Neural cell (in vitro differentiated cells): Measurements from ENCODE around the gene MINDY4. TPM values are rescaled to one million over a fixed set of nuclear protein-coding genes. Genes with fewer than 3 reads are reported as not detected.

ENCODE experiments used
- H2AFZ ChIP-seq: fragments of 200-600, 300-800 bp; sonication (generic), shearing (Covaris generic); 2 replicates; pipeline ENCODE4 v1.6.0; 2014; ENCODE audit warnings: low read depth, mild to moderate bottlenecking, antibody characterized with exemption, low read length, moderate library complexity
- H3F3A ChIP-seq: fragments of 200-600 bp; shearing (Covaris generic); 2 replicates; pipeline ENCODE4 v1.6.1; 2016; ENCODE audit warnings: mild to moderate bottlenecking, moderate library complexity, mixed read lengths, antibody characterized with exemption, low read length; ENCODE audit not compliant: insufficient read depth, poor library complexity, severe bottlenecking
- H3K27ac ChIP-seq: fragments of 200-600, 300-800 bp; sonication (generic), shearing (Covaris generic); 2 replicates; pipeline ENCODE4 v1.5.1; 2014; ENCODE audit warnings: mild to moderate bottlenecking, low read length, moderate library complexity
- H3K27me3 ChIP-seq: fragments of 300-800, 200-600 bp; sonication (generic), shearing (Covaris generic); 2 replicates; pipeline ENCODE4 v1.6.0; 2014; ENCODE audit warnings: mild to moderate bottlenecking, low read depth, low read length, moderate library complexity; ENCODE audit not compliant: insufficient read depth
- H3K36me3 ChIP-seq: fragments of 300-800, 200-600 bp; sonication (generic), shearing (Covaris generic); 2 replicates; pipeline ENCODE4 v1.5.1; 2014; ENCODE audit warnings: mild to moderate bottlenecking, antibody characterized with exemption, low read length, moderate library complexity; ENCODE audit not compliant: insufficient read depth
- H3K4me2 ChIP-seq: fragments of 300-800, 200-600 bp; sonication (generic), shearing (Covaris generic); 2 replicates; pipeline ENCODE4 v1.6.0; 2014; ENCODE audit warnings: mild to moderate bottlenecking, low read length
- H3K4me3 ChIP-seq: fragments of 300-800, 200-600 bp; sonication (generic), shearing (Covaris generic); 2 replicates; pipeline ENCODE4 v1.5.1; 2014; ENCODE audit warnings: mild to moderate bottlenecking, low read length, moderate library complexity
- H3K79me2 ChIP-seq: fragments of 200-600 bp; shearing (Covaris generic); replicated peaks from 2 replicates; pipeline ENCODE4 v1.6.0; 2014; ENCODE audit warnings: mild to moderate bottlenecking, low read length, moderate library complexity; ENCODE audit not compliant: insufficient read depth
- H3K9ac ChIP-seq: fragments of 300-800, 200-600 bp; sonication (generic), shearing (Covaris generic); 2 replicates; pipeline ENCODE4 v1.6.1; 2016; ENCODE audit warnings: mild to moderate bottlenecking, low read length, mixed read lengths
- H3K9me2 ChIP-seq: fragments of 200-600 bp; shearing (Covaris generic); 2 replicates; pipeline ENCODE4 v1.6.1; 2016; ENCODE audit warnings: mild to moderate bottlenecking, low read length, mixed read lengths; ENCODE audit not compliant: insufficient read depth
- H3K9me3 ChIP-seq: fragments of 200-600, 300-800 bp; sonication (generic), shearing (Covaris generic); 2 replicates; pipeline ENCODE4 v1.6.1; 2016; ENCODE audit warnings: mild to moderate bottlenecking, mixed run types, low read length, moderate library complexity, mixed read lengths
- H4K20me1 ChIP-seq: fragments of 200-600 bp; shearing (Covaris generic); 2 replicates; pipeline ENCODE4 v1.6.1; 2016; ENCODE audit warnings: mild to moderate bottlenecking, mixed run types; ENCODE audit not compliant: insufficient read depth
- EP300 ChIP-seq: fragments of 450-650 bp; conservative IDR thresholded peaks from 2 replicates; pipeline ENCODE4 v1.6.1; 2014; ENCODE audit warnings: antibody characterized with exemption, mild to moderate bottlenecking, moderate library complexity; ENCODE audit not compliant: poor library complexity, severe bottlenecking
- EZH2 ChIP-seq: fragments of 200-600, 300-800 bp; shearing (Covaris generic), sonication (generic); IDR thresholded peaks from 2 replicates; pipeline ENCODE4 v1.6.1; 2014; ENCODE audit warnings: antibody characterized with exemption, low read length, borderline replicate concordance, mild to moderate bottlenecking; ENCODE audit not compliant: insufficient read depth, poor library complexity, severe bottlenecking
- MXI1 ChIP-seq: fragments of 450-650 bp; conservative IDR thresholded peaks from 2 replicates; pipeline ENCODE4 v1.6.1; 2014; ENCODE audit warnings: antibody characterized with exemption, mild to moderate bottlenecking; ENCODE audit not compliant: poor library complexity, severe bottlenecking
- POLR2AphosphoS5 ChIP-seq: IDR thresholded peaks from 2 replicates; pipeline ENCODE4 v1.6.1; 2012
- RAD21 ChIP-seq: fragments of 450-650 bp; conservative IDR thresholded peaks from 2 replicates; pipeline ENCODE4 v1.6.1; 2014; ENCODE audit warnings: antibody characterized with exemption, mild to moderate bottlenecking, moderate library complexity
- SMC3 ChIP-seq: fragments of 450-650 bp; conservative IDR thresholded peaks from 2 replicates; pipeline ENCODE4 v1.6.1; 2014; ENCODE audit warnings: antibody characterized with exemption, mild to moderate bottlenecking, moderate library complexity; ENCODE audit not compliant: poor library complexity
- TAF1 ChIP-seq: IDR thresholded peaks from 2 replicates; pipeline ENCODE4 v1.6.1; 2012; ENCODE audit warnings: low read depth
- polyA plus RNA-seq: library from polyadenylated mRNA; depleted of rRNA; stranded (reverse); fragments of >200 nt; gene quantifications from 2 replicates; pipeline ENCODE4 v1.2.3, GENCODE V29; 2014
- TF ChIP-seq, protein P1 (sequence below): fragments of 450-650 bp; IDR thresholded peaks from 2 replicates; pipeline ENCODE4 v1.5.1; 2014; ENCODE audit warnings: antibody characterized with exemption, mild to moderate bottlenecking, moderate library complexity; ENCODE audit not compliant: poor library complexity, severe bottlenecking
- TF ChIP-seq, protein P2 (sequence below): IDR thresholded peaks from 2 replicates; pipeline ENCODE4 v1.6.1; 2012; ENCODE audit warnings: borderline replicate concordance

MINDY4 gene
- polyA plus RNA-seq, 1 donor from 2014 or later: 1.0 TPM

DNA sequence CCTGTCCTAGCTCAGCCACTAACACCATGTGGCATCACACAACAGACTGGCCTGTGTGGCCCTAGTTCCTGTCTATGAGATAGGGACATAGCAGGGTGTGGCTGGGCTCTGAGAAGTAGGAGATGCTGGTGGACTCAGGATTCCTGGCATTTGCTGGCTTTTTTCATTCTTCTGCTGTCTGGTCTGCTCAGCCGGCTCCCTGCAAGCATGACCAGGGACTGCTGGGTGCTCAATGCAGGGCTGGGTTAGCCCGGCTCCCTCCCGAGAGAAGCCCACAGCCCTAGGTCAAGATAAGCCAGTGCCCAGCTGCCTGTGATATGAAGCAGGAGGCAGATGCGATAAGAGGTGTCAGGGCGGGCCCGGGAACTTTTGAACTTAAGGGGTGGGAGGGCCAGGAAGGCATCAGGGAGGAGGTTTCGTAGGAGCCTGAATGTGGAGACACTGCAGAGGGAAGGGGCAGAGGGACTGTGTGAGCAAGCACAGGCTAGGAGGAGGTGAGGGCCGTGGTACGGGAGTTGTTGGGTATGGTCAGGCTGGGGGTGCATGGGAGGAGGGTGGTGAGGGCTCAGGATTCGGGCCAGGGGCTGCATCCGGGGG is 143.9 kb downstream of the MINDY4 start:
- Histone ChIP-seq H3K79me2 (no peaks in the 10 kb centered on the region), H2AFZ (no peak overlapping the region), H3K27me3 (no peaks in the 10 kb centered on the region), H3K9me3 (no peaks in the 10 kb centered on the region), H3K9me2 (no peaks in the 10 kb centered on the region), H3K27ac (no peak overlapping the region), H3K9ac (no peak overlapping the region), H3K4me2 (no peak overlapping the region), H3K4me3 (no peak overlapping the region), H4K20me1 (no peaks in the 10 kb centered on the region), H3F3A (no peaks in the 10 kb centered on the region), H3K36me3 (no peaks in the 10 kb centered on the region)
- TF ChIP-seq, protein P1, sequence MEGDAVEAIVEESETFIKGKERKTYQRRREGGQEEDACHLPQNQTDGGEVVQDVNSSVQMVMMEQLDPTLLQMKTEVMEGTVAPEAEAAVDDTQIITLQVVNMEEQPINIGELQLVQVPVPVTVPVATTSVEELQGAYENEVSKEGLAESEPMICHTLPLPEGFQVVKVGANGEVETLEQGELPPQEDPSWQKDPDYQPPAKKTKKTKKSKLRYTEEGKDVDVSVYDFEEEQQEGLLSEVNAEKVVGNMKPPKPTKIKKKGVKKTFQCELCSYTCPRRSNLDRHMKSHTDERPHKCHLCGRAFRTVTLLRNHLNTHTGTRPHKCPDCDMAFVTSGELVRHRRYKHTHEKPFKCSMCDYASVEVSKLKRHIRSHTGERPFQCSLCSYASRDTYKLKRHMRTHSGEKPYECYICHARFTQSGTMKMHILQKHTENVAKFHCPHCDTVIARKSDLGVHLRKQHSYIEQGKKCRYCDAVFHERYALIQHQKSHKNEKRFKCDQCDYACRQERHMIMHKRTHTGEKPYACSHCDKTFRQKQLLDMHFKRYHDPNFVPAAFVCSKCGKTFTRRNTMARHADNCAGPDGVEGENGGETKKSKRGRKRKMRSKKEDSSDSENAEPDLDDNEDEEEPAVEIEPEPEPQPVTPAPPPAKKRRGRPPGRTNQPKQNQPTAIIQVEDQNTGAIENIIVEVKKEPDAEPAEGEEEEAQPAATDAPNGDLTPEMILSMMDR: no peak
- no peak for TF ChIP-seq MXI1
- TF ChIP-seq RAD21: no peak
- TF ChIP-seq EP300: no peak
- TF ChIP-seq, protein P2, sequence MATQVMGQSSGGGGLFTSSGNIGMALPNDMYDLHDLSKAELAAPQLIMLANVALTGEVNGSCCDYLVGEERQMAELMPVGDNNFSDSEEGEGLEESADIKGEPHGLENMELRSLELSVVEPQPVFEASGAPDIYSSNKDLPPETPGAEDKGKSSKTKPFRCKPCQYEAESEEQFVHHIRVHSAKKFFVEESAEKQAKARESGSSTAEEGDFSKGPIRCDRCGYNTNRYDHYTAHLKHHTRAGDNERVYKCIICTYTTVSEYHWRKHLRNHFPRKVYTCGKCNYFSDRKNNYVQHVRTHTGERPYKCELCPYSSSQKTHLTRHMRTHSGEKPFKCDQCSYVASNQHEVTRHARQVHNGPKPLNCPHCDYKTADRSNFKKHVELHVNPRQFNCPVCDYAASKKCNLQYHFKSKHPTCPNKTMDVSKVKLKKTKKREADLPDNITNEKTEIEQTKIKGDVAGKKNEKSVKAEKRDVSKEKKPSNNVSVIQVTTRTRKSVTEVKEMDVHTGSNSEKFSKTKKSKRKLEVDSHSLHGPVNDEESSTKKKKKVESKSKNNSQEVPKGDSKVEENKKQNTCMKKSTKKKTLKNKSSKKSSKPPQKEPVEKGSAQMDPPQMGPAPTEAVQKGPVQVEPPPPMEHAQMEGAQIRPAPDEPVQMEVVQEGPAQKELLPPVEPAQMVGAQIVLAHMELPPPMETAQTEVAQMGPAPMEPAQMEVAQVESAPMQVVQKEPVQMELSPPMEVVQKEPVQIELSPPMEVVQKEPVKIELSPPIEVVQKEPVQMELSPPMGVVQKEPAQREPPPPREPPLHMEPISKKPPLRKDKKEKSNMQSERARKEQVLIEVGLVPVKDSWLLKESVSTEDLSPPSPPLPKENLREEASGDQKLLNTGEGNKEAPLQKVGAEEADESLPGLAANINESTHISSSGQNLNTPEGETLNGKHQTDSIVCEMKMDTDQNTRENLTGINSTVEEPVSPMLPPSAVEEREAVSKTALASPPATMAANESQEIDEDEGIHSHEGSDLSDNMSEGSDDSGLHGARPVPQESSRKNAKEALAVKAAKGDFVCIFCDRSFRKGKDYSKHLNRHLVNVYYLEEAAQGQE: no peak
- no peak for TF ChIP-seq SMC3
- TF ChIP-seq EZH2: no peak
- no peak for TF ChIP-seq POLR2AphosphoS5
- TF ChIP-seq TAF1: no peak

DNA sequence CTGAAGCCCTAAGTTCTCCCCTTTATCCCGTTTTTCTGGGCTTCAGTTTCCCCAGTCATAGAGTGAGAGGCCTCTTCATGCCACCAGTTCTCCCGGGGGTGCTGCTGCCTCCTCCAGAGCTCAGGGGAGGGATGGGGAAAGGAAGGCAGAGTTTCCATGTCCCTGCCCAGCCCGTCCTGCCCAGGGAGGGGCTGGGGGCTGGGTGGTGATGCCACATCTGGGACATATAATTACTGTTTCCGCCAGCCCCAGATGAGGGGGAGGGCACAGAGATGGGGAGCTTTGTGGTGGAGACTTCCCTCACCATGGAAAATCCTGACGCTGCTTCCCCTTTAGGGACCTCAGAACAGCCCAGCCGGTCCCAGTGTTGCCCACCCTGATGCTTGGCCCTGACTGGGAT is 144.5 kb downstream of the MINDY4 start:
- H3K9ac ChIP-seq: no peak overlapping the region
- H2AFZ ChIP-seq: no peak overlapping the region
- H3F3A ChIP-seq: no peaks in the 10 kb centered on the region
- no peak overlapping the region for H3K4me3 ChIP-seq
- no peaks in the 10 kb centered on the region for H3K79me2 ChIP-seq
- H4K20me1 ChIP-seq: no peaks in the 10 kb centered on the region
- no peaks in the 10 kb centered on the region for H3K9me3 ChIP-seq
- no peak for TF ChIP-seq RAD21
- H3K27ac ChIP-seq: no peak overlapping the region
- no peaks in the 10 kb centered on the region for H3K27me3 ChIP-seq
- no peaks in the 10 kb centered on the region for H3K9me2 ChIP-seq
- no peak overlapping the region for H3K4me2 ChIP-seq
- no peaks in the 10 kb centered on the region for H3K36me3 ChIP-seq

DNA sequence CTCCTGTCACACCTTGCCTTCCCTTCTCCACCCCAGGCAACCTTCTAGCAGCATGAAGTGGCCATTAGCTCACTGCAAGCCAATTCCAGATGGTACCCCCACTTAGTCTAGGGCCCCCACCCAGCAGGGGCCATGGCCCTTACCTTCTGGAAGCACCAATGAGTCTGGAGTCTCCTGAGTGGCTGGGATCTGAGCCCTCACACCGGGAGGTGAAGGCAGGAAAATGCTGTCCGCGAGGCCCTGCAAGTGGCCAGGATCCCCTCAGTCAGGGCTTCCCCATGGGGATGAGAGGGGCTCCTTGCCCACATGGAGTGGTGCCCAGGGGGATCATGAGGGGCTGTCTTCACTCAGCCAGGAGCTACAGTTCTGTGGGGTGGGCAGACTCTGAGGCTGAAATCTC is 145.0 kb downstream of the MINDY4 start:
- no peak overlapping the region for H3K9ac ChIP-seq
- no peaks in the 10 kb centered on the region for H3K79me2 ChIP-seq
- H3F3A ChIP-seq: no peaks in the 10 kb centered on the region
- no peaks in the 10 kb centered on the region for H3K36me3 ChIP-seq
- no peak overlapping the region for H2AFZ ChIP-seq
- no peak for TF ChIP-seq TAF1
- TF ChIP-seq, protein P2: no peak
- no peak overlapping the region for H3K4me2 ChIP-seq
- no peaks in the 10 kb centered on the region for H3K9me2 ChIP-seq
- H3K9me3 ChIP-seq: no peaks in the 10 kb centered on the region
- H3K27ac ChIP-seq: no peak overlapping the region
- H3K27me3 ChIP-seq: no peaks in the 10 kb centered on the region
- H4K20me1 ChIP-seq: no peaks in the 10 kb centered on the region
- no peak overlapping the region for H3K4me3 ChIP-seq
